Pons (tissue), 1 donor: ENCODE data around the gene NCAM1.

ENCODE experiments used
- DNase-seq: peaks from one replicate; pipeline ENCODE4 v3.0.0-alpha.2; 2016; ENCODE audit warnings: low spot score

The NCAM1 gene

GRCh38 chr11:113199866-113200265 is 238.6 kb downstream of the NCAM1 start:
- DNase-seq: no peak

- DNase-seq: no peak
Observed at GRCh38 chr11:113201054-113201818, 240.0 kb downstream of the NCAM1 start.

- DNase-seq: no peak
Observed at GRCh38 chr11:113202431-113202830, 241.2 kb downstream of the NCAM1 start.

- no peak for DNase-seq
Observed at GRCh38 chr11:113203141-113203753, 242.0 kb downstream of the NCAM1 start.

GRCh38 chr11:113204280-113204679 is 243.1 kb downstream of the NCAM1 start:
- no peak for DNase-seq

GRCh38 chr11:113213549-113213948 is 252.3 kb downstream of the NCAM1 start:
- no peak for DNase-seq

- no peak for DNase-seq
Observed at GRCh38 chr11:113222241-113222640, 261.0 kb downstream of the NCAM1 start.

GRCh38 chr11:113234888-113235287 is 273.7 kb downstream of the NCAM1 start:
- peak; percentile 66 for DNase-seq

- DNase-seq: no peak
Observed at GRCh38 chr11:113237261-113237660, 276.0 kb downstream of the NCAM1 start.

- no peak for DNase-seq
Observed at GRCh38 chr11:113238721-113239120, 277.5 kb downstream of the NCAM1 start.

GRCh38 chr11:113240389-113240788 is 279.2 kb downstream of the NCAM1 start:
- no peak for DNase-seq

- DNase-seq: no peak
Observed at GRCh38 chr11:113240790-113241635, 279.8 kb downstream of the NCAM1 start.

GRCh38 chr11:113241636-113242054 is 280.4 kb downstream of the NCAM1 start:
- DNase-seq: no peak

- DNase-seq: no peak
Observed at GRCh38 chr11:113242060-113242459, 280.8 kb downstream of the NCAM1 start.

- DNase-seq: peak; percentile 66
Observed at GRCh38 chr11:113242767-113243397, 281.7 kb downstream of the NCAM1 start.

- DNase-seq: no peak
Observed at GRCh38 chr11:113243696-113244095, 282.5 kb downstream of the NCAM1 start.

GRCh38 chr11:113245216-113245615 is 284.0 kb downstream of the NCAM1 start:
- no peak for DNase-seq

GRCh38 chr11:113247221-113247620 is 286.0 kb downstream of the NCAM1 start:
- no peak for DNase-seq

- DNase-seq: no peak
Observed at GRCh38 chr11:113247966-113248365, 286.7 kb downstream of the NCAM1 start.

GRCh38 chr11:113248702-113249490 is 287.7 kb downstream of the NCAM1 start:
- DNase-seq: no peak

GRCh38 chr11:113249491-113249763 is 288.2 kb downstream of the NCAM1 start:
- DNase-seq: peak; percentile 27

- no peak for DNase-seq
Observed at GRCh38 chr11:113249786-113250185, 288.6 kb downstream of the NCAM1 start.
